ENCODE results near the gene GIMAP5.

DNA sequence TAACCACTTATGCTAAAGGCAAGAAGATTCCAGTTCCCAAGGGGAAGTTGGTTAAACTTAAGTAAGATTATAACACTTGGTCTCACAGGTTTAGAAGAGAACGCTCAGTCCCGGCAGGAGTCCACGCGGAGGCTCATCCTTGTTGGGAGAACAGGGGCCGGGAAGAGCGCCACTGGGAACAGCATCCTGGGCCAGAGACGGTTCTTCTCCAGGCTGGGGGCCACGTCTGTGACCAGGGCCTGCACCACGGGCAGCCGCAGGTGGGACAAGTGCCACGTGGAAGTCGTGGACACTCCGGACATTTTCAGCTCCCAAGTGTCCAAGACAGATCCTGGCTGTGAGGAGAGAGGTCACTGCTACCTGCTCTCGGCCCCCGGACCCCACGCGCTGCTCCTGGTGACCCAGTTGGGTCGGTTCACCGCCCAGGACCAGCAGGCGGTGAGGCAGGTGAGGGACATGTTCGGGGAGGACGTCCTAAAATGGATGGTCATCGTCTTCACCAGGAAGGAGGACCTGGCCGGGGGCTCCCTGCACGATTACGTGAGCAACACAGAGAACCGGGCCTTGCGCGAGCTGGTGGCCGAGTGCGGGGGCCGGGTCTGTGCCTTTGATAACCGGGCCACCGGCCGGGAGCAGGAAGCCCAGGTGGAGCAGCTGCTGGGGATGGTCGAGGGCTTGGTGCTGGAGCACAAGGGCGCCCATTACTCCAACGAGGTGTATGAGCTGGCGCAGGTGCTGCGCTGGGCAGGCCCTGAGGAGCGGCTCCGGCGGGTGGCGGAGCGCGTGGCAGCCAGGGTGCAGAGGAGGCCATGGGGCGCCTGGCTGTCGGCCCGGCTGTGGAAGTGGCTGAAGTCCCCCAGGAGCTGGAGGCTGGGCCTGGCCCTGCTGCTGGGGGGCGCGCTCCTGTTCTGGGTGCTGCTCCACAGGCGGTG lies 17.0 kb upstream of the GIMAP5 start:
- TF ChIP-seq, protein P1, sequence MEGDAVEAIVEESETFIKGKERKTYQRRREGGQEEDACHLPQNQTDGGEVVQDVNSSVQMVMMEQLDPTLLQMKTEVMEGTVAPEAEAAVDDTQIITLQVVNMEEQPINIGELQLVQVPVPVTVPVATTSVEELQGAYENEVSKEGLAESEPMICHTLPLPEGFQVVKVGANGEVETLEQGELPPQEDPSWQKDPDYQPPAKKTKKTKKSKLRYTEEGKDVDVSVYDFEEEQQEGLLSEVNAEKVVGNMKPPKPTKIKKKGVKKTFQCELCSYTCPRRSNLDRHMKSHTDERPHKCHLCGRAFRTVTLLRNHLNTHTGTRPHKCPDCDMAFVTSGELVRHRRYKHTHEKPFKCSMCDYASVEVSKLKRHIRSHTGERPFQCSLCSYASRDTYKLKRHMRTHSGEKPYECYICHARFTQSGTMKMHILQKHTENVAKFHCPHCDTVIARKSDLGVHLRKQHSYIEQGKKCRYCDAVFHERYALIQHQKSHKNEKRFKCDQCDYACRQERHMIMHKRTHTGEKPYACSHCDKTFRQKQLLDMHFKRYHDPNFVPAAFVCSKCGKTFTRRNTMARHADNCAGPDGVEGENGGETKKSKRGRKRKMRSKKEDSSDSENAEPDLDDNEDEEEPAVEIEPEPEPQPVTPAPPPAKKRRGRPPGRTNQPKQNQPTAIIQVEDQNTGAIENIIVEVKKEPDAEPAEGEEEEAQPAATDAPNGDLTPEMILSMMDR (IDR thresholded peaks at IDR 0.05; ENCODE audit: low read depth, low read length, poor library complexity, severe bottlenecking), result no peak
- TF ChIP-seq EZH2phosphoT487 (IDR thresholded peaks at IDR 0.05; ENCODE audit: borderline replicate concordance, low read length), result no peak
